AG08396 (cell line): ENCODE data around the gene PRKCA.
"Not testable (repeated sequence)": the region's sequence is repeated elsewhere in the genome, so short reads cannot be mapped to it uniquely, and the experiment has no call there.

Experiments used
- DNase-seq: peaks from one replicate; pipeline ENCODE4 v3.0.0; 2012; ENCODE audit warnings: low spot score, mixed read lengths

PRKCA gene

GRCh38 chr17:66290101-66290722 is 12.2 kb upstream of the PRKCA start:
- no peak for DNase-seq

- DNase-seq: no peak
Observed at GRCh38 chr17:66292353-66292752, 10.1 kb upstream of the PRKCA start.

- no peak for DNase-seq
Observed at GRCh38 chr17:66296289-66296725, 6.1 kb upstream of the PRKCA start.

- DNase-seq: not testable (repeated sequence)
Observed at GRCh38 chr17:66297443-66297842, 5.0 kb upstream of the PRKCA start.

- DNase-seq: no peak
Observed at GRCh38 chr17:66299711-66300110, 2.7 kb upstream of the PRKCA start.

- DNase-seq: no peak
Observed at GRCh38 chr17:66300956-66301355, 1.5 kb upstream of the PRKCA start.

GRCh38 chr17:66301367-66301863 is 998 bp upstream of the PRKCA start:
- DNase-seq: no peak

GRCh38 chr17:66302761-66303626 is 581 bp downstream of the PRKCA start:
- DNase-seq: peak; percentile 43

- peak; percentile 9 for DNase-seq
Observed at GRCh38 chr17:66304304-66305174, 2.1 kb downstream of the PRKCA start.

GRCh38 chr17:66306446-66306845 is 4.0 kb downstream of the PRKCA start:
- peak; percentile 30 for DNase-seq

GRCh38 chr17:66307257-66307656 is 4.8 kb downstream of the PRKCA start:
- no peak for DNase-seq

- DNase-seq: no peak
Observed at GRCh38 chr17:66308856-66309255, 6.4 kb downstream of the PRKCA start.

- DNase-seq: no peak
Observed at GRCh38 chr17:66309793-66310192, 7.4 kb downstream of the PRKCA start.

- DNase-seq: no peak
Observed at GRCh38 chr17:66310528-66311148, 8.2 kb downstream of the PRKCA start.

- no peak for DNase-seq
Observed at GRCh38 chr17:66312912-66313311, 10.5 kb downstream of the PRKCA start.

- no peak for DNase-seq
Observed at GRCh38 chr17:66313325-66313724, 10.9 kb downstream of the PRKCA start.

- no peak for DNase-seq
Observed at GRCh38 chr17:66313995-66314659, 11.7 kb downstream of the PRKCA start.

GRCh38 chr17:66317629-66318028 is 15.2 kb downstream of the PRKCA start:
- DNase-seq: no peak

GRCh38 chr17:66319226-66319625 is 16.8 kb downstream of the PRKCA start:
- DNase-seq: no peak

GRCh38 chr17:66322764-66323163 is 20.4 kb downstream of the PRKCA start:
- DNase-seq: no peak

- DNase-seq: not testable (repeated sequence)
Observed at GRCh38 chr17:66324381-66325004, 22.1 kb downstream of the PRKCA start.
